Trophoblast cell (in vitro differentiated cells and primary cell): ENCODE results near the gene NPHP3.

Source experiments
- DNase-seq, 2 donors: peaks; one replicate each; pipeline ENCODE4 v3.0.0-alpha.2; 2016
- H2AFZ ChIP-seq: 2 replicates; pipeline ENCODE4 v1.6.1; 2013; ENCODE audit warnings: low read length, moderate library complexity, mild to moderate bottlenecking; ENCODE audit not compliant: insufficient read depth, poor library complexity
- H2AK5ac ChIP-seq: 2 replicates; pipeline ENCODE4 v1.6.1; 2013; ENCODE audit warnings: mild to moderate bottlenecking, low read length
- H2BK120ac ChIP-seq: 2 replicates; pipeline ENCODE4 v1.6.1; 2013; ENCODE audit warnings: low read length, mild to moderate bottlenecking, moderate library complexity; ENCODE audit not compliant: insufficient read depth, poor library complexity
- H2BK12ac ChIP-seq: 2 replicates; pipeline ENCODE4 v1.6.1; 2013; ENCODE audit warnings: mild to moderate bottlenecking, low read length, moderate library complexity
- H2BK5ac ChIP-seq: 2 replicates; pipeline ENCODE4 v1.6.1; 2013; ENCODE audit warnings: low read length, low read depth, moderate library complexity, mild to moderate bottlenecking; ENCODE audit not compliant: poor library complexity
- H3K14ac ChIP-seq: 2 replicates; pipeline ENCODE4 v1.6.1; 2013; ENCODE audit warnings: mild to moderate bottlenecking, low read length
- H3K18ac ChIP-seq: 2 replicates; pipeline ENCODE4 v1.6.1; 2013; ENCODE audit warnings: mild to moderate bottlenecking, low read length
- H3K23ac ChIP-seq: 2 replicates; pipeline ENCODE4 v1.6.1; 2013; ENCODE audit warnings: low read length
- H3K27ac ChIP-seq: 2 replicates; pipeline ENCODE4 v1.5.1; 2013; ENCODE audit warnings: low read depth, mild to moderate bottlenecking, inconsistent platforms, low read length, moderate library complexity
- H3K27me3 ChIP-seq: 2 replicates; pipeline ENCODE4 v1.6.1; 2013; ENCODE audit warnings: inconsistent platforms, mild to moderate bottlenecking, low read length, moderate library complexity; ENCODE audit not compliant: insufficient read depth
- H3K36me3 ChIP-seq, 2 experiments: 1 replicate in 1 of 2; 2 replicates in 1 of 2; pipeline ENCODE4 v1.6.1; 2013; ENCODE audit warnings: low read length in 2 of 2, mild to moderate bottlenecking in 2 of 2, moderate library complexity in 1 of 2; ENCODE audit not compliant: insufficient read depth in 2 of 2, control insufficient read depth in 1 of 2
- H3K4ac ChIP-seq: 2 replicates; pipeline ENCODE4 v1.6.1; 2013; ENCODE audit warnings: low read depth, mild to moderate bottlenecking, low read length, moderate library complexity
- H3K4me1 ChIP-seq, 2 experiments: 1 replicate in 1 of 2; 2 replicates in 1 of 2; pipeline ENCODE4 v1.6.1; 2013; ENCODE audit warnings: low read length in 2 of 2, mild to moderate bottlenecking in 2 of 2, moderate library complexity in 1 of 2; ENCODE audit not compliant: insufficient read depth in 2 of 2, control insufficient read depth in 1 of 2
- H3K4me2 ChIP-seq: 2 replicates; pipeline ENCODE4 v1.6.1; 2013; ENCODE audit warnings: inconsistent platforms, mild to moderate bottlenecking, low read length, moderate library complexity
- H3K4me3 ChIP-seq: 2 replicates; pipeline ENCODE4 v1.5.1; 2013; ENCODE audit warnings: mild to moderate bottlenecking, low read depth, low read length, inconsistent platforms
- H3K79me1 ChIP-seq: one replicate; pipeline ENCODE4 v1.6.1; 2013; ENCODE audit warnings: low read length
- H3K79me2 ChIP-seq: 2 replicates; pipeline ENCODE4 v1.6.1; 2013; ENCODE audit warnings: low read length, mild to moderate bottlenecking; ENCODE audit not compliant: control insufficient read depth, insufficient read depth, poor library complexity
- H3K9ac ChIP-seq: 2 replicates; pipeline ENCODE4 v1.6.1; 2013; ENCODE audit warnings: mild to moderate bottlenecking, low read length
- H3K9me3 ChIP-seq: 2 replicates; pipeline ENCODE4 v1.6.1; 2013; ENCODE audit warnings: low read depth, mild to moderate bottlenecking, control low read depth, inconsistent platforms, low read length; ENCODE audit not compliant: insufficient read depth
- H4K12ac ChIP-seq: 2 replicates; pipeline ENCODE4 v1.6.1; 2013; ENCODE audit warnings: low read depth, mild to moderate bottlenecking, low read length, moderate library complexity
- H4K8ac ChIP-seq: 2 replicates; pipeline ENCODE4 v1.6.1; 2013; ENCODE audit warnings: low read depth, mild to moderate bottlenecking, low read length, moderate library complexity
- H4K91ac ChIP-seq: one replicate; pipeline ENCODE4 v1.6.1; 2013; ENCODE audit warnings: low read depth, mild to moderate bottlenecking, low read length, moderate library complexity
- WGBS: extraction: QIAGEN DNeasy Blood & Tissue Kit; methylation state at CpG from one replicate; pipeline ENCODE4 v1.1.7; 2013; ENCODE audit warnings: missing lambda C conversion rate; ENCODE audit not compliant: insufficient read length, insufficient coverage; ENCODE audit errors: extremely low coverage; 5-methylcytosine and 5-hydroxymethylcytosine counted together

The NPHP3 gene

DNA sequence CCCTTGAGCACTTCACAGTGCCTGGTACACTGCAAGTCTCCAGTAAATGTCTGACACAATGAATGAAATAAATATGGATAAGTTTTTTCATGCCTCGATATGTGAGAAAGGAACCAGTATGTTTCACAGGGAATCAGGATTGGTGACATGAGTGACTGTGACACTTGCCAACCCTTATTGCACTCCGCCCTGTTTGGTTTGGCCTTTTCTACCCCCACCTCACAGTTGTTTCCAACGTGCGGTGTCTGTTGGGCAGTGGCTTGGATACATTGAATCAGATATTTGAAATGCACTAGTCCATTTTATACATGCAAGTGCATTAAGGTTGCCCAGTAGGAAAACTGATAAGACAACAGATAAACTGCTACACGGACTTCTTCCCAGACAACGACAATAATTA lies 2.0 kb downstream of the NPHP3 start:
- Histone ChIP-seq H3K9ac (no peak overlapping the region), H4K91ac (no peak overlapping the region), H2AFZ (no peak overlapping the region), H3K79me1 (peaks cover 10% of the 10 kb centered on the region), H3K4me2 (peak overlapping the region; percentile 23), H2BK12ac (no peak overlapping the region), H2BK5ac (no peak overlapping the region), H3K36me3 (peaks cover 0 to 2% of the 10 kb centered on the region in 2 experiments), H3K4me1 (peaks cover 4 to 5% of the 10 kb centered on the region in 2 experiments), H3K27me3 (no peaks in the 10 kb centered on the region), H4K8ac (no peak overlapping the region), H3K4me3 (no peak overlapping the region), H3K79me2 (peaks cover 10% of the 10 kb centered on the region), H3K14ac (no peak overlapping the region), H4K12ac (no peak overlapping the region), H3K9me3 (no peaks in the 10 kb centered on the region), H3K27ac (no peak overlapping the region), H2AK5ac (no peak overlapping the region), H3K18ac (no peak overlapping the region), H3K23ac (no peak overlapping the region), H2BK120ac (no peak overlapping the region), H3K4ac (no peak overlapping the region)
- WGBS = no CpG with 5 or more reads among the region's 6 CpGs
- peak in 1 of 2 donors; percentile 4 for DNase-seq

- peaks cover 2% of the 10 kb centered on the region for H3K79me2 ChIP-seq
- H2BK120ac ChIP-seq = no peak overlapping the region
- no peak overlapping the region for H3K23ac ChIP-seq
- H3K4me1 ChIP-seq = peaks cover 3 to 5% of the 10 kb centered on the region in 2 experiments
- no peak overlapping the region for H2AFZ ChIP-seq
- no peak overlapping the region for H3K18ac ChIP-seq
- H3K4ac ChIP-seq = no peak overlapping the region
- peaks cover under 1% of the 10 kb centered on the region for H3K79me1 ChIP-seq
- DNase-seq = no peak
- H3K14ac ChIP-seq = no peak overlapping the region
- no peak overlapping the region for H3K4me2 ChIP-seq
- H3K9me3 ChIP-seq = no peaks in the 10 kb centered on the region
- H2BK12ac ChIP-seq = no peak overlapping the region
- no peak overlapping the region for H3K4me3 ChIP-seq
- no peak overlapping the region for H4K12ac ChIP-seq
- H3K27me3 ChIP-seq = no peaks in the 10 kb centered on the region
- H2BK5ac ChIP-seq = no peak overlapping the region
- no peak overlapping the region for H3K27ac ChIP-seq
- no peak overlapping the region for H2AK5ac ChIP-seq
- peaks cover 2% of the 10 kb centered on the region in 2 experiments for H3K36me3 ChIP-seq
- H4K8ac ChIP-seq = no peak overlapping the region
- no peak overlapping the region for H3K9ac ChIP-seq
- no peak overlapping the region for H4K91ac ChIP-seq
Measured at GRCh38 chr3:132716372-132716771, 5.8 kb downstream of the NPHP3 start.

DNA sequence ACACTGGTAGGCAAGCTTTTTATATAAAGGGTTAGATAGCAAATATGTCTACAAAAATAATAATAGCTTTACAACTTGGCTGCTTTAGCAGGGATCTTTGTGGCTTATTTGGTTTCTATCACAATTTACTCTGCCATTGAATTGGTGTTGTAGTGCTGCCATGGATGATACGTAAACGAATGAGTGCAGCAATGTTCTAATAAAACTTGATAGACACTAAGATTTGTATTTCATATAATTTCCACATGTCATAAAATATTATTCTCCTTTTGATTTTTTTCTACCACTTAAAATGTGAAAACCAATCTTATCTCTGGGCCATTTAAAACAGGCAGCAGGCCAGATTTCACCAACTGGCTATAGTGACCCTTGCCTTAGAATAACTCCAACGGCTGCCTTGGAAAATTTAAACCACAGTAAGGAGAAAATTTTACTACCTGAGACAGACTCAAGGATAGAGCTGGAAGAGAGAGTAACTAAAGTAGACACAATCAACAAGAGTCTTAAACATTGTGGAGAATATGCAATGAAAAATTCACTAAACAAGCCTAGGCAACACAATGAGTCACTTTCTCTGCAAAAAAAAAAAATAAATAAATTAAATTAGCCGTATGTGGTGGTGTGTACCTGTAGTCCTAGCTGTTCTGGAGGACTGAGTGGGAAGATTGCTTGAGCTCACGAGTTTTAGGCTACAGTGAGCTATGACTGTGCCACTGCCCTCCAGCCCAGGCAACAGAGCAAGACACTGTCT lies 8.1 kb downstream of the NPHP3 start:
- Histone ChIP-seq H3K4me3 (no peak overlapping the region), H3K18ac (no peak overlapping the region), H3K14ac (no peak overlapping the region), H2BK120ac (no peak overlapping the region), H3K9ac (no peak overlapping the region), H3K36me3 (peaks cover 2 to 13% of the 10 kb centered on the region in 2 experiments), H4K8ac (no peak overlapping the region), H3K4me1 (no peaks in the 10 kb centered on the region), H3K79me2 (no peaks in the 10 kb centered on the region), H3K4me2 (no peak overlapping the region), H3K9me3 (no peaks in the 10 kb centered on the region), H2AFZ (no peak overlapping the region), H2BK12ac (no peak overlapping the region), H3K27ac (no peak overlapping the region), H2AK5ac (no peak overlapping the region), H3K79me1 (no peaks in the 10 kb centered on the region), H4K91ac (no peak overlapping the region), H3K4ac (no peak overlapping the region), H4K12ac (no peak overlapping the region), H2BK5ac (no peak overlapping the region), H3K23ac (no peak overlapping the region), H3K27me3 (no peaks in the 10 kb centered on the region)
- no peak for DNase-seq
- no CpG with 5 or more reads among the region's 5 CpGs for WGBS

DNA sequence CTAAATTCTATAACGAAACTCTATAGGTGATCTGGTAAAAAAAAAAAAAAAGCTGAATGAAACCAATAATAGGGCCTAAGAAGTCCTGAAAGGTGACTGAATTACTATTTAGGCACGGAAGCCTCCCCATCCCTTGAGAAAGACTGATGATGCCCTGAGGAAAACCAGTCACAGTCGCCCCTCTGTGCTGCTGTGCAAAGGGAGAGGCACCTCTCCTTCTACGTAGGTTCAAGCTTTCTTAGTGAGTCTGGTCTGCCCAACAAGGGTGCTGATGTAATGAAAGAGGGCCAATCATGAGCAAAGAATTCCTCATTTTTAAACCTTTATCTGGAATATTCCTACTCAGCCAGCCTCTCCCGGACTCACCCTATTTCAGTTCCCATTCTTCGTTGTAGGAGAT lies 11.9 kb downstream of the NPHP3 start:
- Histone ChIP-seq H2BK12ac (no peak overlapping the region), H4K91ac (no peak overlapping the region), H2BK120ac (no peak overlapping the region), H3K9me3 (no peaks in the 10 kb centered on the region), H2AK5ac (no peak overlapping the region), H4K12ac (no peak overlapping the region), H3K36me3 (peaks cover 8 to 23% of the 10 kb centered on the region in 2 experiments), H3K14ac (no peak overlapping the region), H3K18ac (no peak overlapping the region), H3K4me2 (no peak overlapping the region), H3K9ac (no peak overlapping the region), H4K8ac (no peak overlapping the region), H3K79me2 (no peaks in the 10 kb centered on the region), H3K4ac (no peak overlapping the region), H3K27ac (no peak overlapping the region), H2BK5ac (no peak overlapping the region), H2AFZ (no peak overlapping the region), H3K27me3 (no peaks in the 10 kb centered on the region), H3K4me3 (no peak overlapping the region), H3K79me1 (no peaks in the 10 kb centered on the region), H3K4me1 (no peaks in the 10 kb centered on the region), H3K23ac (no peak overlapping the region)
- no peak for DNase-seq
- no CpG with 5 or more reads among the region's 6 CpGs for WGBS
